GM19239 (cell line): ENCODE data around the gene TMEM86A.

ENCODE experiments used
- DNase-seq: peaks from one replicate; pipeline ENCODE4 v3.0.0; 2011; ENCODE audit warnings: low spot score; ENCODE audit not compliant: insufficient read length
- FAIRE-seq: peaks from 2 replicates; lab custom pipeline; 2011; peaks lifted over from hg19 to GRCh38; lab: Jason Lieb, UNC

The TMEM86A gene

DNA sequence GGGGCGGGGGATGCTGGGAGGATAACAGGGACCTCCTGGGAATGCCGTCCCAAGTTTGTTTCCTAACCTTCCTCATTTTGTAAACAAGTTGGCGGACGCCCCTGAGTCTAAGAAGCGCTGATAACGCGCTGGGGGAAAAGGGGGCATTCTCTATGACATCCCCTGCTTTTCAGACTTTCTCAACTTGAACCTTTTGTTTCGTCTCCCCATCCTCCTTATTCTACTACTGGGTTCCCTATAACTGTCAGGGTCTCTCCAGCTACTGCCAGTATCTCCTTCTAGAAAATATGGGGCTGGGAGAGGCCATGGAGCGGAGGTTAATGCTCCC lies 654 bp downstream of the TMEM86A start:
- no peak for DNase-seq
- FAIRE-seq = no peak

DNA sequence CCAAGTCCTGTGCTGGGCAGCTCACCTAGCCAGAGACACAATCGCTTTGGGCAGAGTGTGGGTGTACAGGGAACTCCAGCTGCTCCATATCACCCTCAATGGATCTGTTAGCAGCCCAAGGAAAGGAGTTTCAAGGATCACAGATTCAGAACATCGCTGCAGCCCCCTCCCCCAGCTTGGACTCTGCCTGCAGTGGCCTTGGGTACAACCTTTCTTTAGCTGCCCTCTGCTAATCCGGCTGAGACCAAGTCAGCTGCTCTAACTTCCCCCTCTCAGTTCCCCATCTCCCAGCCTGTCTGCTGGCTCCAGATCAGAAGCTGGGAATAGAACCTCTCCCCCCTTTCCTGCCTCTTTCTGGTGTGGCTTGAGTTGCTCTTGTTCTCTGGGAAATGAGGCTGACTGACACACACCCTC lies 1.3 kb downstream of the TMEM86A start:
- FAIRE-seq = no peak
- no peak for DNase-seq

DNA sequence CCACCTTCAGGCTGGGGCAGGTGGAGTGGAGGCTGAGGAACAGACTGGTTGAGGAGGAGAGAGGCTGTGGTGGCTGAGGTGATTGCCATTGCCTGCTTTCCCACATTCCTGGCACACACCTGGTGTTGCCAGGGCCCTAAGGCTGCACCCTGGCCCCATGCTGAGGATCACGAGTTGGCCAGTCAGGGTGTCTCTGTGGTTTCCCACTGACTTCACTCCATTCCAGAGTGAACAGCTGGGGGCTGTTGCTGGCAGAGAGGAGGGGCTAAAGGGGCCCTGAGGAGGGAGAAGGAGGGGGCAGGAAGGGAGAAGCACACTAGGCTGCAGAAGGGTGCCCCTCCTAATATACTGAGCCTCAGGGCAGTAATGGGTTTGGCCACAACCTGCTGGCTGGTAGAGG lies 1.8 kb downstream of the TMEM86A start:
- DNase-seq = no peak
- FAIRE-seq = no peak

DNA sequence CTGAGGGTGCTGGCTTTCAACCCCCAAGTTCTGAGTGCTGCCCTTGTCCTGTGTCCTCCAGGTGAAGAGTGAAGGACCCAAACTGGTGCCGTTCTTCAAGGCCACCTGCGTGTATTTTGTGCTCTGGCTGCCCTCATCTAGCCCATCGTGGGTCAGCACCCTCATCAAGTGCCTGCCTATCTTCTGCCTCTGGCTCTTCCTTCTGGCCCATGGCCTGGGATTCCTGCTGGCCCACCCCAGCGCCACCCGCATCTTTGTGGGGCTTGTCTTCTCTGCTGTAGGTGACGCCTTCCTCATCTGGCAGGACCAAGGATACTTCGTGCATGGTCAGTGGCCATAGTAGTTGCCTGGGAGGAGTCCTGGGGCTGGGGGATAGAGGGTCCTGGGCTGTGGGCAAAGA lies 2.3 kb downstream of the TMEM86A start:
- no peak for DNase-seq
- FAIRE-seq = no peak

DNA sequence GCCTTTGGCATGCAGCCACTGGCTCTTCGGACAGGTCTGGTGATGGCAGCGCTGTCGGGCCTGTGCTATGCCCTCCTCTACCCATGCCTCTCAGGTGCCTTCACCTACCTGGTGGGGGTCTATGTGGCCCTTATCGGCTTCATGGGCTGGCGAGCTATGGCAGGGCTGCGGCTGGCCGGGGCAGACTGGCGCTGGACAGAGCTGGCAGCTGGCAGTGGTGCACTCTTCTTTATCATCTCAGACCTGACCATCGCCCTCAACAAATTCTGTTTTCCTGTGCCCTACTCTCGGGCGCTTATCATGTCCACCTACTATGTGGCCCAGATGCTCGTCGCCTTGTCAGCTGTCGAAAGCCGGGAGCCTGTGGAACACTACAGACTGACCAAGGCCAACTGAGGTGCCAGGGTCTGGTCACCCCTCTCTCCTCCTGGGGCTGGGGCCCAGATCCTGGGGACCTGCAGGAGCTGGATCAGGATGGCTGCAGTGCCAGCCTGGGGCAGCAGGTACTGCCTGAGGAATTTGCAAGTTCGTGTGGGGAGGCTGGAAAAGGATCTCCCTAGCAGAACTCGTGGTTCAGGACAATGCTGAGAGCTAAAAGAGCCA lies 3.1 kb downstream of the TMEM86A start:
- FAIRE-seq (no peak), DNase-seq (no peak)

DNA sequence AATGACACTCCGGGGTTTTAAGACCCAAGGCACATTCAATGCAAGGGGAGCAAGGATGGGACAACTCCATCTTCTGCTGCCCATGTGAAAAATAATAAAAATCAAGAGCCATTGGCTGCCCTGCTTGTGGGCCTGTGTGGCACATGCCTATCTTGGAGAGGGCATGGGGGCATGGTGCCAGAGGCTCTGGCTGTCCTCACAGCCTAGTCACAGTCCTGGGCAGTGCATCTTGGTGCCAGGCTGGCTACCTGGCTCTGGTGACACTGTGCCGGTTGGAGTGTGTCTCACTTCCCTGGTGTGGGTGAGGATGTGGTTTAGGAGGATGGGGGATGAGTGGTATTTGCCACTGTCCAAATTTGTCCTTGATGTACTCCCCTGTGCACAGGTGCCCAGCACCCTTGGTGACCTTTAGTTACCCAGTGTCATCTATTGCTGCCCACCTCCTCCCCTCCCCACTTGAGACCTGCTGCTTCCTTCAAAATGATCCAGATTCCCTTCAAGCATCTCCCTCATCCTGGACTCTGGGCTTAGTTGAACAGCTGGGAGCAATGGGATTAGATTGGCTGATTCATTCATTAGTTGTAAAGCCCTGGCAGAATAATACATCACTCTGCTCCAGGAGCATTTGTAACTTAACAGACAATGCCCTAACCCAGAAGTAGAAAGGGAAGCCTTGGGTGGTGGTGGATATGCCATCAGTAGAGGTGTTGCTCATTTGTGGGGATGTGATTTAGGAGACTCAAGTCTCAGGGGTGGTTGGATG lies 4.6 kb downstream of the TMEM86A start:
- no peak for DNase-seq
- no peak for FAIRE-seq

DNA sequence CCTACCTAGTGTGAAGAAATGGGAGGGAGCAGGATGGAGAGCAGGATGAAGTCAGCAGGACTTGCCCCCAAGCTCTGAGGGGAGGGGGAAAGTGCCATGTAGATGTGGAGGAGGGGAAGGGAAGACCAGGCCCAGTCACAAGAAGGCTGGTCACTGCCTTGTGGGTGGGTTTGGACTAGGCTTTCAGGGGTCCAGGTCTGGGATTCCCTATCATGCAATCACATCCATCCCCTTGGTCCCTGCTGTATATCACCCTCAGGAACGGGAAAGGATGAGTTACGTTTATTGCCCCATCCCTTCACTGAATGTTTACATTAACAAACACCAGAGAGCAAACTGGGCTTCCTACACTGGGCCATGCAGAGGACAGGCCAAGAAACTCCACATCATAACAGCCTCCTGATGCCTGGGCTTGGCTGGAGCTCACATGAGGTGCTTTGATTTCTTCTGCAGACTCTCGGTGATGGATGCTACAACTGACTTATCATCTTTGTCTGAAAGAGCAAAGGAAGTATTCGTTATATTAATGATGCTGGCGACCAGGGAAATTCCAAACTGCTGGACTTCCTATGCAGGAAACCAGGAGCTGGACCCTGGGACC lies 5.6 kb downstream of the TMEM86A start:
- DNase-seq (no peak), FAIRE-seq (no peak)

DNA sequence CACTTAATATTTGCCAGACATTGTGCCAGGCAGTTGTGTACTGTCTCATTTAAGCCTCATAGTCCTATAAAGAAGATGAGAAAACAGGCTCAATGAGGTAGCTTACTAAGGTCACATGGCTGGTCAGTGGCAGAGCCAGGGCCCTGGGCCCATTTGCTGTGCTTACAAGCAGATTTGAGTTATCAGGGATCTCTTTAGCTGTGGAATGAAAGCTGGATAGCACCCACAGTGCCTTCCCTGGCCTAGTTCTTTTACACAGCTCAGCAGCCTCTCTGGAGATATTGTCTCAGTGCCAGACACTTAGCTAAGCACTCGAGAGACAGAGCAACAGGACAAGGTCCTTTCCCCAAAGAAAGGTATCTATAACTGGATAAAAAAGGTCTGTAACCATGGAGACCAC lies 6.1 kb downstream of the TMEM86A start:
- no peak for DNase-seq

DNA sequence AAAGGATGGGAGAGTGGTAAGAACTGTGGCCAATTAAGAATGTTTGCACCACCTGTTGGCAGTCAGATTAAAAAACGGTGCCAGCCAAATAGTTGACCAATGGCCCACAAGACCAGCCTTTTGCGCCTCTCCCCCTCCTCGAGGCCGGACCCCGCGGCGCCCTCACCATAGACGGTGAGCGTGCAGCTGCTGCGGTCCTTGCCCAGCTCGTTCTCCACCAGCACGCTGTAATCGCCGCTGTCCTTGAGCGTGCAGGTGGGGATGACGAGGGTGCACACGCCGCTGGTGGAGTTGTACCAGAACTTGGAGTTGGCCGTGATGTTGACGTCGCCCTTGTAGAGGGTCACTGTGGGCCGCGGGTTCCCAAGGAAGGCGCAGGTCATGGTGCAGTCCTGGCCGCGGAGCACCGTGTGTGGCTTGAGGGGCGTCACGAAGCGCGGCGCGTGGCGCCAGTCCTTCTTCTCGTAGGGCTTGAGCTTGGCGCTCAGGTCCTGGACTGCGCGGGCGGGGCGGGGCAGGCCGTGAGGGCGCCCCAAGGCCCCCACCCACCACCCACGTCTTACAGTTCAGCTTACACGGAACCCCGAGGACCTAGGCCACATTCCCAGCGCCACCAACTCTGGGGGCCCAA lies 7.2 kb downstream of the TMEM86A start:
- DNase-seq = no peak
- FAIRE-seq = no peak

More for the DNA sequence above, 6.1 kb downstream of the TMEM86A start:
- FAIRE-seq = no peak

DNA sequence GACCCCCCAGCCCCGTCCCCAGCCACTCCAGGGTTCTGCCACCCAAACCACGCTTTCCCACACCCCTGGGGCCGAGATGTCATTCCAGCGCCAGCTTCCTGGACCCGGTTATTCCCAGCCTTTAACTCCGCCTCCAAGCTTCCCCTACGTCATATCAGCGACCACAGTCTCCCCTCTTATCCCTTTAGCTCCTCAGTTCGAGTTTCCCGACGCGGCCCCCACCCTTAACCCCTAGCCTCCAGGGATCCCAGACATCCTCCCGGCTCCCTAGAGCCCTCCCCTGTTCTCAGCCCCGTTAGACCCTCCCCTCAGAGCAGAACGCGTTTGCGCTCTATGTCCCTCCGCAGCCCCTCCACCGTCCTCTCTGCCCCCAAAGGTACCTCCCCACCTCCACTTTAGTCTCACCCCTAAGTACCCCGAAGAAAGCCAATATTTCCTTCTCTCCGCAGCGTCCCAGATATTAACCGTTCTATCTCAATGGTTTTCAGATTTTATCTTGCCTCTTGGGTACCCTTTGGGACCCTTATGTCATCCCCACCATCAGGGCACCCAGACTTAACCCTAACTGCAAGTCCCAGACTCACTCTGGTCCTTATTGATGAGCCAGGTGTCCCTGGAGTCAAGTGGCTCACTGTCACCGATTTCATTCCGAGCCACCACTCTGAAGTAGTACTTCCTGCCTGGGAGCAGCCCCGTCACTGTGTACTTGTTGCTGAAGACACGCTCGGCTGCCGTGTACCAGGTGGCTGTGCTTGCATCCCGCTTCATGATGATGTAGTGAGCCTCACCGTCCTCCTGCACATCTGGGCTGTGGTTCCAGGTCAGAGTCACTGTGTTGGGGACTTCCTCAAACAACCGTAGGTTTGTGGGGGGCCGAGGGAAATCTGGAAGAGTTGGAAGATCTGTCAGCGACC lies 8.0 kb downstream of the TMEM86A start:
- FAIRE-seq (peak; percentile 52), DNase-seq (no peak)

DNA sequence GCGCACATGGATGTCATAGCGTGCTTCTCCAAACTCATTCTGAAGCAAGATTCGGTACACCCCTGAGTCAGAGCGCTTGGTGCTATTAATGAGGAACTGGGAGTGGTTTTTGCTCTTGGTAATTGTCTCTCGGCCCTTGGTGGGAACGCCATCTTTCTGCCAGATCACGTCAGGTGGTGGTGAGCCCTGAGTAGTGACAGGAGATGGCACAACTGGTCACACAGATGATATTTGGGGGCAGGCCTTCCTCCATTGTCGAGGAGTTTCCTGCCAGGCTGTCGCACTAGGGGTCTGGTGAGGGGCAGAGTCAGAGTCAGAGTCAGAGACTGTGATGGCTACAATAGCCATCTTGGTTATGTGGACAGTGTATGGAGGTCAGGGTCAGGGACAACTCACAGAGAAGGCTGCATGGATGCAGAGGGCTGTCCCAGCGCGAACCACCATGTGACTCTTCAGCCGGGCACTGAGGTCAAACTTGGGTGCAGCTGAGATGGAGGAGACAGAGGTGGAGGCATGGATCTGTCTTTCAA lies 9.3 kb downstream of the TMEM86A start:
- DNase-seq (no peak), FAIRE-seq (no peak)

DNA sequence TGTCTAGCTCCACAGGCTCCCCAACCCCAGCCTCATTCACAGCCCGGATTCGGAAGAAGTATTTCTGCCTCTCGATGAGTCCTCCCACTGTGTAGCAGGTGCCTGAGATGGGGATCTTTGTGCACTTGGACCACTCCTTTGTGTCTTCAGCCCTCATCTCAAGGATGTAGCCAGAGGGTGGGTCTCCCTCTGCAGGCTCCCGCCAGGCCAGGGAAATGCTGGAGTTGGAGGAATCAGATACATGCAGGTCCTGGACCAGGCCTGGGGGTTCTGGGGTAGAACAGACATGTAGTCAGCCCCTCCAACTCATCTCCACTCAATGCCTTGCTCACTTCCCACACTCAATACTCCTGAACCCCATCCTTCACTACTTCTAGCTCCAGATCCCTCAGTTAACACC lies 10.8 kb downstream of the TMEM86A start:
- DNase-seq = no peak
- no peak for FAIRE-seq

DNA sequence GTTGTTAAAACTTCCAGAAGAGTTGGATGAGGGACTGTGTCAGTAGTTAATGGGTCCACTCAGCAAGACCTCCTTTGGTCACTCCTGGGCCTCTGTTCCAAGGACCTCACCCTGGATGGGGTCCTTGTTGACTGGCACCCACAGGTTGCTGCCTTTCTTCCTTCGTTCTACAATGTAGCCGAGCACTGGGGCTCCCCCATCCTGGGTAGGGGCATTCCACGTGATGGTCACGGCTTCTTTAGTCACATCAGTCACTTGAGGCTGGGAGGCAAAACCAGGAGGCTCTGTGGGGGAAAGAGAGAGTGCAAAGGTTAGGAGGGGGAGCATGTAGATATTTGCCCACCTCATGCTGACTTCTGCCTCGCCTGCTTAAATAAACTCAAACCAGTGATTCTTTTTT lies 12.0 kb downstream of the TMEM86A start:
- FAIRE-seq (no peak), DNase-seq (no peak)

DNA sequence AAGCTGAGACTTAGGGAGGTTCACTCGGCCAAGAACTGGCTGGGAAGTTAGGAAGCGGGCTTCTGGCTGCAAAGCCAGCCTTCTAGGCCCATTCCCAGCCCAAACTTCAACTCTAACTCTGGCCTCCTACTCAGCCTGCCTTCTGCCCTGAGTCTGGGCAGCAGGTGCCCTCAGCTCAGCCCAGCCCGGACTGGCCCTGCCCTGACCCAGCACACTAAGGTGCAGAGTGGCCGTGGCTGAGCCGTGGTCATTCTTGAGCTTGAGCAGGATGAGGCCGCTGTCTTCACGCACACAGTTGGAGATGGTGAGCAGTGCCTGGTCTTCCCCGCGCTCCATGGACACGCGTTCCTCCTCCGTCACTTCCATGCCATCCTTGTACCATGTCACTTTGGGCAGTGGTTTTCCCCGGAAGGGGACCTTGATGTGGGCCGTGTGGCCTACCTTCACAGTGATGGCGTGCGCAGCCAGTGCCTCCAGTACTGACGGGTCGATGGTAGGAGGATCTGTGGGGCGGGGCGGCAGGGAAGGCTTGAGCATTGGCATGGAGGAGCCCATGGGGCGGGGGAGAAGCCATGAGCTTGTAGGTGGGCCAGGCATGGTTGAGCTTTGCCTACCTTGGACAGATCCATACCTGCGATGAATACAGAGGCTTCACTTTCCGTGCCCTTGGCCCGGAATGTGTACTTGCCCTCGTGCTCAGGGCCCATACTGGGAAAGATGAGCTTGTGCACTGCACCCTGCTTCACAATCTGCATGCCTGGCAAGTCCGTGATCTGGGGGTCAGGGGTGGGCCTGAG lies 15.3 kb downstream of the TMEM86A start:
- no peak for DNase-seq
- no peak for FAIRE-seq

DNA sequence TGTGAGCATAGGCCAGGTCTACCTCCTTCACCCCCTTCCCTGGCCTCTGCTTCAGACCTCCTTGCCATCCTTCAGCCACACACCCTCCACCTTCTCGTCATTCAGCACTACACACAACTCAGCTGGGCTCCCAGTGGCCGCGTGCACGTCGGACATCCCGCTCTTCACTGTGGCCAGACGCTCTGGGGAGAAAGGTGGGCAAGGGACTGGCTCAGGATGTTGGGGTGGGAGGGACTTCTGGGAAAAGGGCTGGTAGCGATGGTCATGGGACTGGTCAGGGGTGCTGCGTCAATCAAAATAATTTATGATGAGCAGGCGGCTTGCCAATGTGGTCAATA lies 15.8 kb downstream of the TMEM86A start:
- DNase-seq = no peak
- FAIRE-seq = no peak

DNA sequence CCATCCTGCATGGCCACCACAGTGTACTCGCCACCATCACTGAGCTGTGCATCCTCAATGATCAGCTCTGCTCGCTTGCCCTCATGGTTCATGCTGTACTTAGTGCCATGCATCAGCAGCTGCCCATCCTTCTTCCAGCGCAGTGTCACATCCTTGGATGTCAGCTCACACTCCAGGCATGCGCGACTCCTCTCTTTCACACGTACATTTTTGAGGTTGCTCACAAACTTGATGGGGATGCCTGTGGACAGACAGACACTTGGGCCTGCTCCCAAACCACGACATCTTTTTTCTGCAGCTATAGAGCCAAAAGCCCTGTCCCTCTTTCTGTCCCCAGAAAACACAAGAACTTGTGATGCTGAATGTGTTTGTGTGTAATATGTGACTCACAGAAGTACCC lies 16.9 kb downstream of the TMEM86A start:
- FAIRE-seq (no peak), DNase-seq (no peak)

DNA sequence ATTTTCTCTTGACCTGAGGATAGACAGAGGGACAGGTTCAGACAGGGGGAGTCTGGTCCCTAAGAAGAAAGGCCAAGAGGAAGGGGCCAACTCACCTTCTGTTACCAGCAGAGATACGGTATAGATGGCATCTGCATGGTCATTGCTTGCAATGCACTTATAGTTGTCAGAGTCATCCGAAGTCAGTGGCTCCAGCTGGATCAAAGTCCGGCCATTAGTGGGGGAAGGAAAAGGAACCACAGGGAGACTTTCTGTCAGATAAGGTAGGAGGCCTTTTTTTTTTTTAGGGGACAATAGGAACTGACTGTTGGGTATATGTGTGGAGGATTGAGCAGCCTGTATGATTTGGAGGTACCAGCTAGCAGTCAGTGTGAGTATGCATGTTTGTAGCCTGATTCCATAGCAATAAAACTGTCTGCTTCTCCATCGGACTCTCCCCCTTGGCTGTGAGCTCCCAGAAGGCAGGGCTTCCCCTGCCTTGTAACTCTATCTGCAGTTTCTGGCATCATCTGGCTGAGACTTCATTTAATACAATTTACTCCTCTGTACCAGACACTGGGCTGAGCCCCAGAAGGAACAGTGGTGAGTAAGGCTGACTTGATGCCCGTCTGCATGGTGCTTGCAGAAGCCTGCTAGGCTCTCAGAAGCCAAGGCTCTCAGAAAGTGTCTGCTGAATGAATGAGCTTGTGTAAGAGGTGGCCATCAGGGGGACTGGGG lies 21.7 kb downstream of the TMEM86A start:
- DNase-seq (no peak), FAIRE-seq (no peak)

DNA sequence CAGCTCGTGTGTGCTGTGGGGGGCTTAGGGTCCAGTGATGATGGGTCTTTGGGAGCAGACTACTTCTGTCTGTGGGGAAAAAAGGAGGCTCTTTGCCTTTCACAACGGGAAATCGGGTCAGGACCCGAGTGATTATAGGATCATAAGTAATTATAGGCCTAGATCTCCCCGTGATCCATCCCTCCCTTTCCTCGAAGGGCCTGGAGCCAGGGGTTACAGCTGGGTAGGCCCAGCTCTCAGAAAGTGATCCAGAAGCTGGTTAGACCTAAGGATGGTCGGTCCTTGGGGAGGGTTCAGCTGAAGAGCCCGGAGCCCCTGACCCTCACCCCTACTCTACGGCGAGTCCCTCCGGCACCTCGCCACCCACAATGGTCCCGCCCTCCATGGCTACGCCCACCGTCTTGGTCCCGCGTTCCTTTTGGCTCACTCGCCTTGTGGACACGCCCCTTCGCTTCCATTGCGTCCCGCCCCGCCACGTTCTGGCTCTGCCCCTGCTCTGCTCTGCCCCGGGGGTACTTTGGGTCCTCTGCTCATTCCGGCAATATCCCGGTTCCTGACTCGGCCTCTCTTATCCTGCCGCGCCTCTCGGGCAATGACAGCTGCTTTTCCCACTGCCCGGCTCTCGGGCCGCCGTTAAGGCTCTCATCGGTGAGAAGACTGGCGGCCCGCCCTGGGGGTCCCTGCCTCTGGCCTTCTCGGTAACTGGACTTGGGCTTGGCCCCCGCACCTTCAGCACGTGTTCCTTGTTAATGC lies 22.4 kb downstream of the TMEM86A start:
- DNase-seq (peak; percentile 44), FAIRE-seq (peak; percentile 65)
